DND-41 (cell line): ENCODE results near the gene AGPAT3.

Experiments used
- ATAC-seq: fragments of 200-7000 bp; cut with Tn5 transposase; 3 replicates; pipeline ENCODE4 v1.9.1; 2021; ENCODE audit warnings: low read depth; ENCODE audit not compliant: insufficient read depth
- DNase-seq: peaks from one replicate; pipeline ENCODE4 v3.0.0-alpha.2; 2020
- H2AFZ ChIP-seq: 2 replicates; pipeline ENCODE4 v1.6.0; 2012; ENCODE audit warnings: low read depth, low read length
- H3K27ac ChIP-seq: 2 replicates; pipeline ENCODE4 v1.5.1; 2012; ENCODE audit warnings: low read length, inconsistent platforms
- H3K27me3 ChIP-seq: fragments of 200-600 bp; sonication (generic); 2 replicates; pipeline ENCODE4 v1.6.0; 2012; ENCODE audit warnings: low read length, mild to moderate bottlenecking, inconsistent platforms; ENCODE audit not compliant: insufficient read depth, poor library complexity
- H3K36me3 ChIP-seq: 2 replicates; pipeline ENCODE4 v1.5.1; 2012; ENCODE audit warnings: low read length, inconsistent platforms; ENCODE audit not compliant: insufficient read depth
- H3K4me1 ChIP-seq: 2 replicates; pipeline ENCODE4 v1.5.1; 2012; ENCODE audit warnings: mild to moderate bottlenecking, low read length; ENCODE audit not compliant: insufficient read depth
- H3K4me2 ChIP-seq: 2 replicates; pipeline ENCODE4 v1.6.0; 2012; ENCODE audit warnings: mild to moderate bottlenecking, moderate library complexity, low read length, inconsistent platforms; ENCODE audit not compliant: insufficient read depth
- H3K4me3 ChIP-seq, 2 experiments: fragments of 200-600 bp in 1 of 2; shearing (Covaris generic) in 1 of 2; 2 replicates each; pipeline ENCODE4 v1.5.1; 2012 to 2016; ENCODE audit warnings: inconsistent platforms in 2 of 2, low read length in 2 of 2, mild to moderate bottlenecking in 2 of 2, low read depth in 1 of 2, moderate library complexity in 1 of 2
- H3K79me2 ChIP-seq: 2 replicates; pipeline ENCODE4 v1.6.0; 2012; ENCODE audit warnings: low read length, inconsistent platforms; ENCODE audit not compliant: insufficient read depth
- H3K9ac ChIP-seq: 2 replicates; pipeline ENCODE4 v1.6.0; 2012; ENCODE audit warnings: low read depth, mild to moderate bottlenecking, inconsistent platforms, low read length, moderate library complexity
- H3K9me3 ChIP-seq: 2 replicates; pipeline ENCODE4 v1.5.1; 2012; ENCODE audit warnings: low read length, moderate library complexity, mild to moderate bottlenecking, inconsistent platforms; ENCODE audit not compliant: insufficient read depth, severe bottlenecking
- H4K20me1 ChIP-seq: 2 replicates; pipeline ENCODE4 v1.6.0; 2012; ENCODE audit warnings: low read length; ENCODE audit not compliant: insufficient read depth
- CTCF ChIP-seq: IDR thresholded peaks from 2 replicates; pipeline ENCODE4 v1.5.1; 2012; ENCODE audit warnings: borderline replicate concordance, low read length, moderate library complexity, mild to moderate bottlenecking; ENCODE audit not compliant: poor library complexity, severe bottlenecking; ENCODE audit errors: extremely low read depth
- EZH2 ChIP-seq: IDR thresholded peaks from 3 replicates; pipeline ENCODE4 v1.6.1; 2012; ENCODE audit warnings: borderline replicate concordance, low read depth, mild to moderate bottlenecking, moderate library complexity, low read length, inconsistent platforms; ENCODE audit not compliant: severe bottlenecking

The AGPAT3 gene

GRCh38 chr21:43866260-43866629 lies 1.2 kb downstream of the AGPAT3 start:
- peak overlapping the region; percentile 54 for H2AFZ ChIP-seq
- H3K27ac ChIP-seq = peak overlapping the region; percentile 71
- peak overlapping the region; percentile 67 for H3K4me2 ChIP-seq
- H3K79me2 ChIP-seq = peaks cover 60% of the 10 kb centered on the region
- H4K20me1 ChIP-seq = peaks cover 49% of the 10 kb centered on the region
- no peak for TF ChIP-seq CTCF
- peak overlapping the region; percentile 69 to 74; a peak in 3 of 4 replicates for H3K4me3 ChIP-seq
- peaks cover 22% of the 10 kb centered on the region for H3K4me1 ChIP-seq
- peaks cover 43% of the 10 kb centered on the region for H3K36me3 ChIP-seq
- ATAC-seq (peak; percentile 79), DNase-seq (peak; percentile 73)
- H3K9me3 ChIP-seq = no peaks in the 10 kb centered on the region
- H3K9ac ChIP-seq = peak overlapping the region; percentile 80
- H3K27me3 ChIP-seq = no peaks in the 10 kb centered on the region

- H3K36me3 ChIP-seq = peaks cover 47% of the 10 kb centered on the region
- H3K4me3 ChIP-seq = peak overlapping the region; percentile 69 to 74; a peak in 3 of 4 replicates
- H4K20me1 ChIP-seq = peaks cover 51% of the 10 kb centered on the region
- H3K4me1 ChIP-seq = peaks cover 22% of the 10 kb centered on the region
- H3K4me2 ChIP-seq = peak overlapping the region; percentile 67
- peak overlapping the region; percentile 71 for H3K27ac ChIP-seq
- DNase-seq (no peak), ATAC-seq (no peak)
- H2AFZ ChIP-seq = no peak overlapping the region
- peaks cover 66% of the 10 kb centered on the region for H3K79me2 ChIP-seq
- no peaks in the 10 kb centered on the region for H3K9me3 ChIP-seq
- H3K9ac ChIP-seq = peak overlapping the region; percentile 80
- H3K27me3 ChIP-seq = no peaks in the 10 kb centered on the region
- TF ChIP-seq EZH2 (no peak), CTCF (no peak)
Observed at GRCh38 chr21:43866659-43867331, 1.8 kb downstream of the AGPAT3 start.

DNA sequence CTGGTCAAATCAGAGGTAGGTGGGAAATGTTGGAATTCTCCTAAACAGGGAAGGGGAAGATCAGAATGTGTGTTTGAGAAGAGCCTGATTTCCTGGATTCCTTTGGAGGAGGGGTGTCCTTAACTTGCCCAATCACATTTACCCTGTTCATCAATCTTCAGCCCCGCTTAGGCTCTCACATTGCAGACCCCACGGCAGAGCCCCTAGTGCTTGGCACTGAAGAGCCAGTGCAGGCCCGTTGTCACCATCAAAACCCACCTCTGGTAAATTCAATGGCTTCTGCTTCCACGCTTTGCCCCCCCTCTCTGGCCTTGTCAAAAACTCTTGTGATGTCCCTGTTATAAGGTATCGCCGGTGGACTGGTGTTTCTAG lies 2.3 kb downstream of the AGPAT3 start:
- peaks cover 47% of the 10 kb centered on the region for H3K36me3 ChIP-seq
- peak overlapping the region; percentile 67 for H3K4me2 ChIP-seq
- no peak overlapping the region for H2AFZ ChIP-seq
- peak overlapping the region; percentile 17 for H3K27ac ChIP-seq
- no peak for DNase-seq
- peaks cover 22% of the 10 kb centered on the region for H3K4me1 ChIP-seq
- ATAC-seq = no peak
- peaks cover 52% of the 10 kb centered on the region for H4K20me1 ChIP-seq
- no peaks in the 10 kb centered on the region for H3K27me3 ChIP-seq
- H3K4me3 ChIP-seq = peak overlapping the region in 1 of 2 experiments; percentile 69; a peak in 2 of 4 replicates
- H3K9ac ChIP-seq = peak overlapping the region; percentile 80; the same call in 1 of the 2 replicates
- no peak for TF ChIP-seq CTCF
- no peak for TF ChIP-seq EZH2
- peaks cover 70% of the 10 kb centered on the region for H3K79me2 ChIP-seq
- H3K9me3 ChIP-seq = no peaks in the 10 kb centered on the region

DNA sequence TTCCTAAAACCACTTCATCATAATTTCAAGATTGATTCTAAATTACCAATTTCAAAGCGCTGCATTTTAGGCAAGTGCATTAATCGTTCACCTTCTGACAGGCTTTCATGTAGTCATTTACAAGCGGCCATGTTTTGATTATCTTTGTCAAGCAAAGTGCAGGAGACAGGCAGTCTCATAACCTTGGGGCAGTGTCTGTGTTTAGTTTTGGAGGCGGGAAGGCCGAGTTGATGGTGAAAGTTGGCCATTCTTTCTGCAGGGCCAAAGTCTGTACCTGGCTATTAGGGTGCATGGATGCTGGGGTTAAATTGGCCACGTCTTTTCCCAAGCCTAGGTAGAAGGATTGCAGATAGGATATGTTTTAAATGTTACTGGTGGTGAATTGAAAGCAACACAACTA lies 2.9 kb downstream of the AGPAT3 start:
- ATAC-seq (no peak), DNase-seq (no peak)
- Histone ChIP-seq H3K4me1 (peaks cover 22% of the 10 kb centered on the region), H3K27ac (no peak overlapping the region), H3K4me2 (peak overlapping the region; percentile 2; the same call in 1 of the 2 replicates), H3K9me3 (no peaks in the 10 kb centered on the region), H3K36me3 (peaks cover 53% of the 10 kb centered on the region), H4K20me1 (peaks cover 58% of the 10 kb centered on the region), H3K9ac (no peak overlapping the region; the same call in 1 of the 2 replicates), H3K27me3 (no peaks in the 10 kb centered on the region), H3K4me3 (no peak overlapping the region), H2AFZ (no peak overlapping the region), H3K79me2 (peaks cover 76% of the 10 kb centered on the region)
- no peak for TF ChIP-seq CTCF
- no peak for TF ChIP-seq EZH2
